Sigmoid colon (tissue), 7 donors: ENCODE data around the gene ST6GALNAC3. TPM values are rescaled to one million over a fixed set of nuclear protein-coding genes. Genes with fewer than 3 reads are reported as not detected.

Experiments used
- DNase-seq: peaks from one replicate; pipeline ENCODE4 v3.0.0-alpha.2; 2019
- H3K27ac ChIP-seq, 4 donors: fragments of 200-600 bp; sonication (generic); one replicate each; pipeline ENCODE4 v1.5.1; 2016 to 2019; ENCODE audit warnings: mild to moderate bottlenecking in 1 of 4
- H3K27me3 ChIP-seq, 3 donors: fragments of 200-600 bp; sonication (generic); one replicate each; pipeline ENCODE4 v1.5.1; 2019; ENCODE audit warnings: mild to moderate bottlenecking in 1 of 3
- H3K36me3 ChIP-seq, 4 donors: fragments of 200-600 bp; sonication (generic); one replicate each; pipeline ENCODE4 v1.5.1; 2016 to 2019
- H3K4me1 ChIP-seq, 4 donors: fragments of 200-600 bp; sonication (generic); one replicate each; pipeline ENCODE4 v1.5.1; 2017 to 2019
- H3K4me3 ChIP-seq, 4 donors: fragments of 200-600 bp; sonication (generic); one replicate each; pipeline ENCODE4 v1.5.1; 2017 to 2019; ENCODE audit warnings: mild to moderate bottlenecking in 2 of 4, moderate library complexity in 1 of 4
- H3K9me3 ChIP-seq, 4 donors: fragments of 200-600 bp in 3 of 4; sonication (generic) in 3 of 4; one replicate each; pipeline versions ENCODE4 v1.5.1 to v1.6.1; 2013 to 2019
- EP300 ChIP-seq, 4 donors: sonication (generic); formaldehyde crosslinking; IDR thresholded peaks; one replicate each; pipeline ENCODE4 v1.6.1; 2017; ENCODE audit warnings: antibody characterized with exemption in 4 of 4
- POLR2A ChIP-seq, 2 donors: fragments of 450-650 bp; IDR thresholded peaks; one replicate each; pipeline ENCODE4 v1.6.1; 2016; ENCODE audit warnings: antibody characterized with exemption in 2 of 2, mild to moderate bottlenecking in 2 of 2, moderate library complexity in 2 of 2
- POLR2AphosphoS5 ChIP-seq, 4 donors: sonication (generic); formaldehyde crosslinking; IDR thresholded peaks; one replicate each; pipeline ENCODE4 v1.6.1; 2017; ENCODE audit warnings: antibody characterized with exemption in 4 of 4
- WGBS, 2 donors: extraction: QIAGEN DNeasy Blood & Tissue Kit; methylation state at CpG; one replicate each; pipeline ENCODE4 v1.1.7; 2013; 5-methylcytosine and 5-hydroxymethylcytosine counted together
- intact Hi-C: fragments of 100-400 bp; cut with DNase I; formaldehyde crosslinking; loops from one replicate; pipeline ENCODE4 v1.15.1; 2023
- polyA plus RNA-seq, 3 donors: library from polyadenylated mRNA; stranded (reverse); fragments of 200-250 nt; gene quantifications; one replicate each; pipeline ENCODE4 v1.2.3, GENCODE V29; 2013
- total RNA-seq, 4 donors: library from RNA; depleted of rRNA; stranded (reverse); fragments of >200 nt; gene quantifications; one replicate each; pipeline ENCODE4 v1.1.0, GENCODE V29; 2016
- TF ChIP-seq, protein P1 (sequence below), 4 experiments: fragments of 450-650 bp in 3 of 4; fragments of 200-600 bp in 1 of 4; IDR thresholded peaks; one replicate each; pipeline ENCODE4 v1.5.1; 2016 to 2019; ENCODE audit warnings: antibody characterized with exemption in 4 of 4, mild to moderate bottlenecking in 3 of 4, moderate library complexity in 2 of 4
- donor health status: healthy with polysubstance abuse.
- donor health status: Bipolar disorder and iron deficiency.
- donor health status: healthy.

Gene ST6GALNAC3
- total and polyA plus RNA-seq, 7 donors, result 1.6 to 7.5 (median 2.5) TPM

DNA sequence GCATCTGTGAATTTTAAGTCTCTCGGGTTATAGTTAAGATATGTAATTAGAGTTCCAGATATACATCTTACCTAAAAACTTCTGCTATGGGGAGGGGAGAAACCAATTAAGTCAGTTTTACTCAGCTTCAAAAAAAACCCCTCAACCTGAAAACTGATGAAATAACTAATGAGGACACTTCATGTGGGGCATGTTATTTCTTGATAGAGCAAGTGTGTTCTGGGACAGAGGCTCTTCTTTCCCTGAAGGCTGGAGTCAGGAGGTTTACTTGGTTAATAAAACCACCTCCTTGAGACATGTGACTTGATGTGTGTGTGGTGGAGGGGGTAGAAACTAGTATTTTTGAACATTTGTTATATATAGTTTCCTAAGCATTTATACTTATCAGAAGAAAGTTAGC is 479.7 kb downstream of the ST6GALNAC3 start:
- H3K4me1 ChIP-seq, result no peaks in the 10 kb centered on the region
- no peak for DNase-seq
- TF ChIP-seq POLR2A (IDR thresholded peaks at IDR 0.05) (no peak), EP300 (IDR thresholded peaks at IDR 0.05) (no peak), POLR2AphosphoS5 (IDR thresholded peaks at IDR 0.05) (no peak)
- TF ChIP-seq, protein P1, sequence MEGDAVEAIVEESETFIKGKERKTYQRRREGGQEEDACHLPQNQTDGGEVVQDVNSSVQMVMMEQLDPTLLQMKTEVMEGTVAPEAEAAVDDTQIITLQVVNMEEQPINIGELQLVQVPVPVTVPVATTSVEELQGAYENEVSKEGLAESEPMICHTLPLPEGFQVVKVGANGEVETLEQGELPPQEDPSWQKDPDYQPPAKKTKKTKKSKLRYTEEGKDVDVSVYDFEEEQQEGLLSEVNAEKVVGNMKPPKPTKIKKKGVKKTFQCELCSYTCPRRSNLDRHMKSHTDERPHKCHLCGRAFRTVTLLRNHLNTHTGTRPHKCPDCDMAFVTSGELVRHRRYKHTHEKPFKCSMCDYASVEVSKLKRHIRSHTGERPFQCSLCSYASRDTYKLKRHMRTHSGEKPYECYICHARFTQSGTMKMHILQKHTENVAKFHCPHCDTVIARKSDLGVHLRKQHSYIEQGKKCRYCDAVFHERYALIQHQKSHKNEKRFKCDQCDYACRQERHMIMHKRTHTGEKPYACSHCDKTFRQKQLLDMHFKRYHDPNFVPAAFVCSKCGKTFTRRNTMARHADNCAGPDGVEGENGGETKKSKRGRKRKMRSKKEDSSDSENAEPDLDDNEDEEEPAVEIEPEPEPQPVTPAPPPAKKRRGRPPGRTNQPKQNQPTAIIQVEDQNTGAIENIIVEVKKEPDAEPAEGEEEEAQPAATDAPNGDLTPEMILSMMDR (IDR thresholded peaks at IDR 0.05), result no peak

DNA sequence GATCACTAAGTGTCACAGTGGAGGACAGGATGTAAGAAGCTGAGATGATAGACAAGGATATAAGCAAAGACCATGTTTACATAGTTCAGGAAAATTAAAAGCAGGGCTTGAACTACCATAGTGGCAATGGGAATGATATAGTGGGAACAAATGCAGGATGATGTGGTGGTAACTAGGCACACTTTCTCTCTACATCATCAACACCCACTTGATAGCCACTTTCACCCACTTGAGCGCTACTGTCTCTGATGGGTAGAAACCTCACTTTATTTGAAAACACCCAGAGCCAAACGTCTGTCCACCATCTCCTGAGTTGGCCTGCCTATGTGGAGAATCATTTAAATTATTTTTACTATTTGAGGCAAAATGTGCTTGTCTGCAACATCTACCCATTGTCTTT is 487.7 kb downstream of the ST6GALNAC3 start:
- Histone ChIP-seq H3K27me3 (no peaks in the 10 kb centered on the region), H3K4me3 (no peak overlapping the region), H3K27ac (no peak overlapping the region), H3K4me1 (no peaks in the 10 kb centered on the region), H3K36me3 (no peaks in the 10 kb centered on the region), H3K9me3 (no peaks in the 10 kb centered on the region)
- no peak for DNase-seq
- intact Hi-C loops, result no loop called here
- TF ChIP-seq, protein P1 (IDR thresholded peaks at IDR 0.05), result no peak
- TF ChIP-seq POLR2A (IDR thresholded peaks at IDR 0.05) (no peak), POLR2AphosphoS5 (IDR thresholded peaks at IDR 0.05) (no peak), EP300 (IDR thresholded peaks at IDR 0.05) (no peak)
- 81 to 85% methylated on average over 2 of the region's 2 CpGs for WGBS, 2 donors

More for the DNA sequence above, 479.7 kb downstream of the ST6GALNAC3 start:
- no peak overlapping the region for H3K4me3 ChIP-seq
- WGBS, 2 donors, result 96 to 100% methylated on average over 1 of the region's 1 CpG
- intact Hi-C loops, result no loop called here
- H3K27me3 ChIP-seq, result no peaks in the 10 kb centered on the region
- no peaks in the 10 kb centered on the region for H3K9me3 ChIP-seq
- no peak overlapping the region for H3K27ac ChIP-seq
- no peaks in the 10 kb centered on the region for H3K36me3 ChIP-seq

DNA sequence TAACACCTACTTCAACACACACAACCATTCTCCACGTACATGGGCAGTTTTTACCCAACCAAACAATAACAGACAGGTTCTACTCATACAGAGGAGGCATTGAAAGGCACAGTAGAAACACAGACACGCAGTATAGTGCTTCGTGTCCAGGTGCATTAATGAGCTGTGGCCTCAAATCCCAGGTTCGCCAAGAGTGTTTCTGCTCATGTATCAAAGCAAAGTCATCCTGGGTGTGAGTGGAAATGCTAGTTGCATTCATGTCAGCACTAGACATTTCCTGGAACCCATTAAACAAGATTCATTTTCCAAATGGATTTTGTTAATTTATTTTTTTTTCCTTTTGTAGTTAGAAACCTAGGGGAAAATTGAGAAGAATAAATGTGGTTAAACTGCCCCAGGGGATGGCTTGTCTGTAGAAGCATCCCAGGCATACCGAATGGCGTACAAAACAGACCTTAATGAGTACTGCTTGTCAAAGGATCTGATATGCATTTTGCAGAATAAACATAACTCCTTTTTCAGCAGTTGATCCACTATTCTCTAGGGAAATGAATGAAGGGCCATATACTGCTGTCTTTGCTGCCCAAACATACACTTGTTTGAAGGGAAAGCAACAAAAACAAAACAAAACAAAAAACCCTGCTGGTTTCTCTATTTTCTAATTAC is 494.2 kb downstream of the ST6GALNAC3 start:
- 90 to 92% methylated on average over 6 of the region's 6 CpGs for WGBS, 2 donors
- no peak for DNase-seq
- H3K4me3 ChIP-seq, result no peak overlapping the region
- H3K27me3 ChIP-seq, result no peaks in the 10 kb centered on the region
- H3K4me1 ChIP-seq, result no peaks in the 10 kb centered on the region
- no peak overlapping the region for H3K27ac ChIP-seq
- intact Hi-C loops, result no loop called here
- TF ChIP-seq POLR2A (IDR thresholded peaks at IDR 0.05), result no peak
- no peak for TF ChIP-seq EP300 (IDR thresholded peaks at IDR 0.05)
- no peak for TF ChIP-seq POLR2AphosphoS5 (IDR thresholded peaks at IDR 0.05)
- H3K36me3 ChIP-seq, result no peaks in the 10 kb centered on the region
- no peaks in the 10 kb centered on the region for H3K9me3 ChIP-seq

DNA sequence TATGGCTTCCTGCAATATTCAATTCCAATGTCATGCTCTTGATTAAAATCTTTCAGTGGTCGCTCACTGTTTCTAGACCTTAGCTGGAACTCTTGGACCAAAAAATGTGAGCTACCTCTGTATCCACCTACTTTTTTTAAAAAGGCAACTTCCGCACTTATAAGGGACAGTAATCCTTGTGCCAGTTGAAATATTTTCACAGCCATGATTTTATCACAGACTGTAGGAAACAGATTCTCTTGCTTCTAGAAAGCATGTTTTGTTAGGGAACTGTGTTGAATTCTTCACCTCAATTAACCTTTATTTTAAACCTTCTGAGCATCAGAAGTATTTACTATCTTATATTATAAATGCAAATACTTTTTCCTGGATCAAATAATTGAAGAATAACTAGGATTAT is 496.7 kb downstream of the ST6GALNAC3 start:
- Histone ChIP-seq H3K9me3 (no peaks in the 10 kb centered on the region), H3K27ac (no peak overlapping the region), H3K27me3 (no peaks in the 10 kb centered on the region), H3K4me3 (no peak overlapping the region), H3K4me1 (no peaks in the 10 kb centered on the region), H3K36me3 (no peaks in the 10 kb centered on the region)
- intact Hi-C loops, result no loop called here
- TF ChIP-seq EP300 (IDR thresholded peaks at IDR 0.05), result no peak
- no peak for TF ChIP-seq POLR2A (IDR thresholded peaks at IDR 0.05)
- no peak for TF ChIP-seq POLR2AphosphoS5 (IDR thresholded peaks at IDR 0.05)
- TF ChIP-seq, protein P1 (IDR thresholded peaks at IDR 0.05), result no peak
- WGBS, 2 donors, result 93 to 97% methylated on average over 2 of the region's 2 CpGs
- no peak for DNase-seq

DNA sequence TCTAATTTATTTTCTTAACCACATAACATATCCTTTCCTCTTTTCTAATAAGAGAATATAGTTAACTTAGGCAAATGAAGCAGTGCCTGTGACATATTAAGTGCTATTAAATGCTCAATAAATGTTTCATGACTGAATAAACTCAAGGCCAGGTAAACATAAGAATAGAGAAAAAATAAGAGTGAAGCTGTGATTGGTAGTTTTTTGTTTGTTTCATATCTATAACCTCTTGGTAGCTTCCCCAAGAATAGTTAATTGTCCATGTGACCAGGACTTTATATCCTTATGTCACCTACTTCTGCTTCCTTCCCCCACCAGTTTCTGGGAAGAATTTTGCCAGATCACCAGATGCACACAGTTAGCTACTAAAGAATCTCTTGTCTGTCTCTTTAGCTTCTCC is 497.7 kb downstream of the ST6GALNAC3 start:
- Histone ChIP-seq H3K27me3 (no peaks in the 10 kb centered on the region), H3K36me3 (no peaks in the 10 kb centered on the region), H3K4me3 (no peak overlapping the region), H3K4me1 (no peaks in the 10 kb centered on the region), H3K9me3 (no peaks in the 10 kb centered on the region), H3K27ac (no peak overlapping the region)
- TF ChIP-seq, protein P1 (IDR thresholded peaks at IDR 0.05), result no peak
- TF ChIP-seq EP300 (IDR thresholded peaks at IDR 0.05) (no peak), POLR2A (IDR thresholded peaks at IDR 0.05) (no peak)
- no peak for DNase-seq
- intact Hi-C loops, result no loop called here
